ENCODE results near the gene SPECC1L.

Gene SPECC1L

GRCh38 chr22:24326266-24326665 lies 55.6 kb downstream of the SPECC1L start:
- Histone ChIP-seq H3K27me3 (ENCODE audit: low read depth) (no peaks in the 10 kb centered on the region), H3K36me3 (replicated peaks) (peaks cover 63% of the 10 kb centered on the region), H3K4me3 (no peak overlapping the region), H3K4me1 (no peaks in the 10 kb centered on the region), H3K9me3 (no peaks in the 10 kb centered on the region)
- in situ Hi-C loops (cut with MboI; ENCODE audit: low sequenced_read_pairs) = loop anchor here (10.0 kb wide), 1 partner anchor 199 kb away; no protein-coding TSS in a partner anchor
- DNase-seq (ENCODE audit: low spot score in 2 of 2) = no peak

DNA sequence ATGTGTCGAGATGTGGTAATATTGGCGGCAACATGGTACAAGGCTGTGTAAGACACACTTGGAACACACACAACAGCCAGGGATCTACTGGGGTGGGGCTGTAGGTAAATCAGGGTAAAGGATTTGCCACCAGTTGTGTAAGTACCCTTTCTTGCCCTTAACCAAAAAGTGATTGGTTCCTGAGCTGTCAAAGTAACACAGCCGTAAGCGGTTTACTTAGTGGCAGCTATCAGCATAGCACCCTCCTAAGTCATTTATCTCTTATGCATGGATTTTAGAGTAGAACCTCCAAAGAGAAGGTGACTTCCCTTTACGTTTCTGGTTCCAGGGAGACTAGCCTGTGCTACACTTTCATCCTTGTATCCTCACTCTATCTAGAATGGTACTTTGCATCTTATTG lies 57.2 kb downstream of the SPECC1L start:
- H3K36me3 ChIP-seq (replicated peaks) = peaks cover 58% of the 10 kb centered on the region

GRCh38 chr22:24329453-24329852 lies 58.8 kb downstream of the SPECC1L start:
- DNase-seq (ENCODE audit: low spot score in 2 of 2) = no peak
- H3K4me1 ChIP-seq = no peaks in the 10 kb centered on the region
- in situ Hi-C loops (cut with MboI; ENCODE audit: low sequenced_read_pairs) = loop anchor here (10.0 kb wide), 1 partner anchor 195 kb away; no protein-coding TSS in a partner anchor
- H3K9me3 ChIP-seq = no peaks in the 10 kb centered on the region
- H3K36me3 ChIP-seq (replicated peaks) = peaks cover 46% of the 10 kb centered on the region
- no peaks in the 10 kb centered on the region for H3K27me3 ChIP-seq (ENCODE audit: low read depth)
- no peak overlapping the region for H3K4me3 ChIP-seq

More for the DNA sequence above, 57.2 kb downstream of the SPECC1L start:
- H3K4me1 ChIP-seq = no peaks in the 10 kb centered on the region
- no peak overlapping the region for H3K4me3 ChIP-seq
- no peaks in the 10 kb centered on the region for H3K9me3 ChIP-seq
- in situ Hi-C loops (cut with MboI; ENCODE audit: low sequenced_read_pairs) = loop anchor here (10.0 kb wide), 1 partner anchor 197 kb away; no protein-coding TSS in a partner anchor
- no peak for DNase-seq (ENCODE audit: low spot score in 2 of 2)
- H3K27me3 ChIP-seq (ENCODE audit: low read depth) = no peaks in the 10 kb centered on the region

DNA sequence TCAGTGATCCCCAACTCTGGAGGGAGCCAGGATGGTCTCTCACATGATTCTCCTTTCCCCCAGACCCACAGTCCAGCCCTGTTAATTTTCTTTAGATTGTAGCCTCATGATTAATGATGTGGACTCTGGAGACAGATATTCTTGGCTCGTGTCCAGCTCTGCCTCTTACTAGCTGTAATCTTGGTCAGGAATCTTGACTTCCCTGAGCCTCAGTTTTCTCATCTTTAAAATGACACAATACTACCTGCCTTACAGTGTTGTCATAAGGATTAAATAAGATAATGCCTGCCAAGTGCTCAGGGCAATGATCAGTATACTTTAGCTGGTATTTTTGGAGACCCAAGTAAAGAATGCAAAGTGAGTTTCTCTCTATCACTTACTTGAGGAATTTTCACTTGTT lies 60.0 kb downstream of the SPECC1L start:
- Histone ChIP-seq H3K4me3 (no peak overlapping the region), H3K27me3 (ENCODE audit: low read depth) (no peaks in the 10 kb centered on the region), H3K36me3 (replicated peaks) (peaks cover 48% of the 10 kb centered on the region), H3K4me1 (no peaks in the 10 kb centered on the region), H3K9me3 (no peaks in the 10 kb centered on the region)
- no peak for DNase-seq (ENCODE audit: low spot score in 2 of 2)
- in situ Hi-C loops (cut with MboI; ENCODE audit: low sequenced_read_pairs) = no loop called here

DNA sequence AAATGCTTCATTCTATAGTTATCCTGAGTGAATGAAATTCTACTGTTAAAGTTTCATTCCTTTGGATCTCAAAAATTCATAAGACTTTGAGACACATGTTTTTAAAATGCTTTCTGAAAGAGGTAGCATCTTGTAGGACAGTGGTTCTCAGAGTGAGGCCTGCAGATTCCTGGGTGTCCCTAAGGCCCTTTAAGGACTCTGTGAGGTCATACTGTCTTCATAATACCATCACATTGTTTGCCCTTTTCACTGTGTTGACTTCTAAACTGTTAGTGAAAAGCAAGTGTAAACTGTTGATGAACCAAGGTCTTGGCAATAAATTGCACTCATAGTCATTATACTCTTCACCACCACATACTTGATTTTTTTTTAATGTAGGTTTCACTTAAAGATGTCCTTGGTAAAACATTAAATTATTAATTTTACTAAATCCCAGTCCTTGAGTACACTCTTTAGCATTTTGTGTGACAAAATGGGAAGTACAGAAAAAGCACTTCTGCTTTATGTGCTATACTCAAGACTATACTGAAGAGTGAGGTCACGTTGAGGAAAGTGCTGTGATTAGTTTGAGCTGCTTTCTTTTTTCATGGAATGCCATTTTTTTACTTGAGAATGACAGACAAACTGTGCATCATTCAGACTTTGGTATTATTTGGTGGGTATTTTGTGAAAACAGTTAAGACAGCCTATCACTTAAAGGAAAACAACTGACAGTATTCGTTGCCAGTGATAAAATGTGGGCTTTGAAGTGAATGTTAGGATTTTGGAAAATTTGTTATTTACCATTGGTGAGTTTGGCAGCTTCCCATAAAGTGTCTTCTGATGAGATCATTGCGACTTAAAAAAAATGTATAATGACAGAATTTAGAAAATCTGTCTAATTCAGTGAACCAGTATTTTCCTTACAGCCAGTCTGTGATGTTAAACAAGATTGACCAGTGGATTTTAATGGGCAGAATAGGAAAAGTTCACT lies 61.1 kb downstream of the SPECC1L start:
- H3K4me3 ChIP-seq = no peak overlapping the region
- no peaks in the 10 kb centered on the region for H3K9me3 ChIP-seq
- peaks cover 43% of the 10 kb centered on the region for H3K36me3 ChIP-seq (replicated peaks)
- DNase-seq (ENCODE audit: low spot score in 2 of 2) = no peak
- no peaks in the 10 kb centered on the region for H3K27me3 ChIP-seq (ENCODE audit: low read depth)
- in situ Hi-C loops (cut with MboI; ENCODE audit: low sequenced_read_pairs) = no loop called here
- no peaks in the 10 kb centered on the region for H3K4me1 ChIP-seq

DNA sequence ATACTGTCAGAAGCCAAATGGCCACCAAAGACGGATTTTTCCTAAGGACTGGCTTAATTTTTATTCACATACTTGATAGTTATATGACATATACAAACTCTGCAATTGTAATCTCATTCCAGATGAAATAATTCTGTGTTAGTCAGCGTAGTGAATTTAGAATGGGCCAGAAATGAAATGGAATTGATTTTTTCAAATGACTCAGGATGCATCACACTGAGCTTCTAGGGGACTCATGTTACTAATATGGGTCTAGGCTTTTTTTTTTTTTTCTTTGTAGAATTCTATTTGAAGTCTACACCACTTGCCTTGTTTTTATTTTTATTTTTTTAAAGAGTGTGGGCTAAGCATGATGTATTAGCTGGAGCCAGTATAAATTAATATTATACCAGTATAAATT lies 62.7 kb downstream of the SPECC1L start:
- H3K9me3 ChIP-seq = no peaks in the 10 kb centered on the region
- in situ Hi-C loops (cut with MboI; ENCODE audit: low sequenced_read_pairs) = no loop called here
- peaks cover 38% of the 10 kb centered on the region for H3K36me3 ChIP-seq (replicated peaks)
- H3K27me3 ChIP-seq (ENCODE audit: low read depth) = no peaks in the 10 kb centered on the region
- H3K4me3 ChIP-seq = no peak overlapping the region
- no peak for DNase-seq (ENCODE audit: low spot score in 2 of 2)
- no peaks in the 10 kb centered on the region for H3K4me1 ChIP-seq

DNA sequence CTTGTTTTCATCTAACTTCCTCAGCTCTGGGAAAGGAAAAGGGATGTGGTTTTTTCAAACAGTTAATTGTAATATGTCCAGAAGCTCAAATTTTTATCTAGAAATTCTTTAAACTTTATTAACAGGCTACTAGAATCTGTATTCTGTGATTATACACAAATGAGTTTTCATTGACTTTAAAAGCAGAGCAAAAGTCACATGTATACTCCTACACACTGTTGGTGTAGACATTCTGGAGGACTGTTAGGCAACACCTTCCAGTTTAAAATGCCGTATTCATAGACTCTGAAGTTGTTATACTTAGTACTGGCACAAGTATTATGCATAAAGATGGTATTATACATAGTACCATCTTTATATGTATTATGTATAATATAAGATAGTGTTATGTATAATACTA lies 64.9 kb downstream of the SPECC1L start:
- Histone ChIP-seq H3K36me3 (replicated peaks) (peaks cover 38% of the 10 kb centered on the region), H3K27me3 (ENCODE audit: low read depth) (no peaks in the 10 kb centered on the region), H3K4me1 (no peaks in the 10 kb centered on the region), H3K9me3 (no peaks in the 10 kb centered on the region), H3K4me3 (no peak overlapping the region)
- in situ Hi-C loops (cut with MboI; ENCODE audit: low sequenced_read_pairs) = no loop called here
- DNase-seq (ENCODE audit: low spot score in 2 of 2) = no peak

- in situ Hi-C loops (cut with MboI; ENCODE audit: low sequenced_read_pairs) = no loop called here
- H3K4me3 ChIP-seq = no peak overlapping the region
- DNase-seq (ENCODE audit: low spot score in 2 of 2) = no peak
Measured at GRCh38 chr22:24337894-24338645, 67.4 kb downstream of the SPECC1L start.

DNA sequence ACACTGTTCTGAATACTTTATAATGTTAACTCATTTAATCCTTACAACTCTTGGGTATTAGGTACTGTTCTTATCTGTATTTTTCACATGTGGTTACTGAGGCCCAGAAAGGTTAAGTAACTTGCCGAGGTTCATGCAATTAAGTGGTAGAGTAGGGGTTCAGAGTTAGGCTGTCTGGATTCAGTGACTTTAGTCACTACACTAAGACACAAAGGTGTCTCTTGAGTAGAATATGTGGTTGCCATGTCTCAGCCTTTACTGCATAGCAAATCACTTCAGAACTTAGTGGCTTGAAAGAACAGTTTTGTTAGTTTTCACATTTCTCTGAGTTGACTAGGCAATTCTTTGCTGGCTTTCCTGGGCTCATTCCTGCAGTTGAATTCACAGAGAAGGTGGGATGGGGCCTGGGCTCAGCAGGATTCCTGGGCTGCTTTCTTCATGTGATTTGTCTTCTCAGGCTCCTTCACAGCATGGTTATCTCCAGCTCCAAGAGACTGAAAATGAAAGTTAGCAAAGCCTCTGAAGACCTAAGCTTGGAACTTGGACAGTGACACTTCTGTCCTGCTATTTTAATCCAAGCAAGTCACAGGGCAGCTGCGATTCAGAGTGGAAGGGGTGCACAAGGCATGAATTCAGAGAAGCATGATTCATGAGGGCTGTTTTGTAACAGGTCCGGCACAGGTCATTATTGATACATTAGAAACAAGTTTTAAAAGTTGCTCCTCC lies 68.3 kb downstream of the SPECC1L start:
- no peak for DNase-seq (ENCODE audit: low spot score in 2 of 2)
- Histone ChIP-seq H3K4me1 (no peaks in the 10 kb centered on the region), H3K4me3 (no peak overlapping the region), H3K9me3 (no peaks in the 10 kb centered on the region), H3K36me3 (replicated peaks) (peaks cover 44% of the 10 kb centered on the region), H3K27me3 (ENCODE audit: low read depth) (no peaks in the 10 kb centered on the region)
- in situ Hi-C loops (cut with MboI; ENCODE audit: low sequenced_read_pairs) = no loop called here

More at GRCh38 chr22:24337894-24338645, 67.4 kb downstream of the SPECC1L start:
- H3K36me3 ChIP-seq (replicated peaks) = peaks cover 42% of the 10 kb centered on the region
- no peaks in the 10 kb centered on the region for H3K9me3 ChIP-seq
- H3K27me3 ChIP-seq (ENCODE audit: low read depth) = no peaks in the 10 kb centered on the region
- H3K4me1 ChIP-seq = no peaks in the 10 kb centered on the region

DNA sequence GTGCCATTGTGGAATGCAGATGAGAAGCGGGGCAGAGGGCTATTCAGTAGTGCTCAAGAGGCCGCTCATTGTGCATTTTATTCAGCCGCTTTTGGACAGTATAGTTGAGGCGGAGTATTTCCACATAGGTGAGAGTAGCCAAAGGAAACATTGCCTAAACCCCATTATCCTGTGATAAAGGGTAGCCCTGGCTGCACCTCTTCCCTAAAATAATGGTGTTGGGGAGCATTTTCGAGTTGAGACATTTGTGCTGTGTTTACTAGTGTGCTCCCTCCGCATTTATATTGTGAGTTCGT lies 68.8 kb downstream of the SPECC1L start:
- DNase-seq (ENCODE audit: low spot score in 2 of 2) = no peak
- Histone ChIP-seq H3K9me3 (no peaks in the 10 kb centered on the region), H3K4me3 (no peak overlapping the region), H3K36me3 (replicated peaks) (peaks cover 41% of the 10 kb centered on the region), H3K4me1 (no peaks in the 10 kb centered on the region), H3K27me3 (ENCODE audit: low read depth) (no peaks in the 10 kb centered on the region)
- in situ Hi-C loops (cut with MboI; ENCODE audit: low sequenced_read_pairs) = no loop called here

DNA sequence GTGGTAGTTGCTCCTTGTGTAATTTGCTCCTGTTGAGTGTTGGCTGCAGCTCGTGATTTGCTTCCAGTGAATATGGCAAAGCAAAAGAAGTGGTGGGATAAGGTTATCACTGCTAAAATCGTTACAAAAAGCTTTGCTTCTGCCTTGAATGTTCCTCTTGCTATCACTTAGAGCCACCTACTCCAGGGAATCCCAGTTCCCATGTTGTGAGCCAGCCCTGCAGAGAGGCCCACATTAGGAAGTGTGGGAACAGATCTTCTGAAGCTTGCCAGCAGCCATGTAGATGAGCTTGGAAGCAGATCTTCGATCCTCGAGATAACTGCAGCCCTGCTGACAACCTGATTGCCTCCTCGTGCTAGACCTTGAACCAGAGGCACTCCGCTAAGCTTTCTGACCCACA lies 71.0 kb downstream of the SPECC1L start:
- Histone ChIP-seq H3K4me3 (no peak overlapping the region), H3K4me1 (no peaks in the 10 kb centered on the region), H3K27me3 (ENCODE audit: low read depth) (no peaks in the 10 kb centered on the region), H3K36me3 (replicated peaks) (peaks cover 33% of the 10 kb centered on the region), H3K9me3 (no peaks in the 10 kb centered on the region)
- no peak for DNase-seq (ENCODE audit: low spot score in 2 of 2)
- in situ Hi-C loops (cut with MboI; ENCODE audit: low sequenced_read_pairs) = no loop called here

DNA sequence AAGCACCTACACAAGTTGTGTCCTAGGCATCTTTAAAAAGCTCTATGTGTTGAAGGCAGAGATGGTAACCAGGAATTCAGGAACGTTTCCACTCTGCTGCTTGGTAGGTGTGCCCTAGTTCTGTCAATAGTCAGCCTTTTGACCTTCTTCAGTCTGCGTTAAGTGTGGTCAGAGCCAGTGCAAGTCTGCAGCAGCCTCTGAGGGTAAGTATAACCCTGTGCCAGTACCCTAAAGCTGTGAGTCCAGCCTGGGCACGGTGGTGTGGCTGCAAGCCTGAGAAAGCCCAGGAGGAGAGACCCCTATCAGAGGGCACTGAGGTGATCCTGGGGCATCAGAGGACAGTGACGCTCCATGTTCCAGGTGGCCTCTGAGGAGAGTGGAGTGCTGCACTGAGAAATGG lies 80.0 kb downstream of the SPECC1L start:
- no peaks in the 10 kb centered on the region for H3K9me3 ChIP-seq
- in situ Hi-C loops (cut with MboI; ENCODE audit: low sequenced_read_pairs) = no loop called here
- no peak for DNase-seq (ENCODE audit: low spot score in 2 of 2)
- no peaks in the 10 kb centered on the region for H3K4me1 ChIP-seq
- H3K27me3 ChIP-seq (ENCODE audit: low read depth) = no peaks in the 10 kb centered on the region
- no peak overlapping the region for H3K4me3 ChIP-seq
- H3K36me3 ChIP-seq (replicated peaks) = peaks cover 60% of the 10 kb centered on the region

DNA sequence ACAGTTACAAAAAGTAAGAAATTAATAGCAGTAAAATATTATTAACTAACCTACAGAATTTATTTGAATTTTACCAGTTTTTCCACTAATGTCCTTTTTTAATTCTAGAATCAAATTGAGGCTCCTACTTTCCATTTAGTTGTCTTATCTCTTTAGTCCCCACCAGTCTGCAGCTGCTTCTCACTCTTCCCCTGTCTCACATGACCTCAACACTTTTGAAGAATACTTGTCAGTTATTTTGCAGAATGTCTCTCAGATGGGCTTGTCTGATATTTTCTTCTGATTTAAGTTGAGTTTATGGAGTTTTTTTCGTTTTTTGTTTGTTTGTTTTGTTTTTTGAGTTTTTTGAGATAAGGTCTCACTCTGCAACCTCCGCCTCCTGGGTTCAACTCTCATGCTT lies 82.5 kb downstream of the SPECC1L start:
- peaks cover 44% of the 10 kb centered on the region for H3K36me3 ChIP-seq (replicated peaks)
- H3K4me3 ChIP-seq = no peak overlapping the region
- H3K4me1 ChIP-seq = peaks cover 16% of the 10 kb centered on the region
- no peaks in the 10 kb centered on the region for H3K27me3 ChIP-seq (ENCODE audit: low read depth)
- in situ Hi-C loops (cut with MboI; ENCODE audit: low sequenced_read_pairs) = no loop called here
- DNase-seq (ENCODE audit: low spot score in 2 of 2) = no peak
- H3K9me3 ChIP-seq = no peaks in the 10 kb centered on the region
